HG02763 (cell line): Measurements from ENCODE around the gene BCL11B.

Experiments
- ATAC-seq: cut with Tn5 transposase; IDR thresholded peaks from one replicate; pipeline ENCODE4 v1.9.1; 2021; ENCODE audit warnings: mild to moderate bottlenecking, moderate library complexity; ENCODE audit not compliant: unreplicated experiment

The BCL11B gene

DNA sequence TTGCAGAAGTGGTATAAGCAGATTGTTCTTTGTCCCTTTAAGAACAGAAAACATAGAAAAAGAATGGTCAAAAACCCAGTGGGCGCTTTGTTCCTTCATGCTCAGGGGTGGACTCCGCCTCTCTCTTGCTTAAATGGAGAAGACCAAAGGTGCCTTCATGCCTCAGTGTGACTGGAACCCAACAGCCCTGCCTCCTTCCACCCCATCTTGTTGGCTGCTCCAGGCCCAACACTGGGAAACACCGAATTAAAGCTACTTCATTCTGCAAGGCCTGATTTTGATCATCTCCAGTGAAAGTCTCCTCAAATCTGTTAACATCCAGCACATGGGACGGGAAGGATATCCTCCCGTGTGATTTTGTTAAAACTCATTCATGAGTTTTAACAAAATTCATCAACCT is 103.7 kb downstream of the BCL11B start:
- no peak for ATAC-seq

DNA sequence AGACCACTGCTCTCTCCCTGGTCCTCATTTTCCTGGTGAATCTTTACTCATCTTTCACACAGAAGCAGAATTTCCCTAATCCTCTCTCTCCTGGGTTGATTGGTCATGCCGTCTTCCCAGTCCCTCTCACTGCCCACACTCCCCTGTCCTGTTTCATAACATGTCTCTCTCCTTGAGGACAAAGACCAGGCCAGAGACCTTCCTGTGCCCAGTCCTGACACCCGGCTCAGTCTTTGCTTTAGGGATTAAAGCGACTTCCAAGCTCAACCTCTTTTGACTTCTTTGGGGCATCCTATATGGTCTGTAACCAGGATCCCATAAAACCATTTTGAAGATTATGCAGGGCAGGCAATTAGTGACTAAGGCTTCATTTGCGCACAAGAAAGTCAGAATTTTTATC is 105.5 kb downstream of the BCL11B start:
- ATAC-seq = no peak

- ATAC-seq = no peak
Observed at GRCh38 chr14:99164712-99165111, 107.3 kb downstream of the BCL11B start.

- no peak for ATAC-seq
Observed at GRCh38 chr14:99163446-99163845, 108.6 kb downstream of the BCL11B start.

DNA sequence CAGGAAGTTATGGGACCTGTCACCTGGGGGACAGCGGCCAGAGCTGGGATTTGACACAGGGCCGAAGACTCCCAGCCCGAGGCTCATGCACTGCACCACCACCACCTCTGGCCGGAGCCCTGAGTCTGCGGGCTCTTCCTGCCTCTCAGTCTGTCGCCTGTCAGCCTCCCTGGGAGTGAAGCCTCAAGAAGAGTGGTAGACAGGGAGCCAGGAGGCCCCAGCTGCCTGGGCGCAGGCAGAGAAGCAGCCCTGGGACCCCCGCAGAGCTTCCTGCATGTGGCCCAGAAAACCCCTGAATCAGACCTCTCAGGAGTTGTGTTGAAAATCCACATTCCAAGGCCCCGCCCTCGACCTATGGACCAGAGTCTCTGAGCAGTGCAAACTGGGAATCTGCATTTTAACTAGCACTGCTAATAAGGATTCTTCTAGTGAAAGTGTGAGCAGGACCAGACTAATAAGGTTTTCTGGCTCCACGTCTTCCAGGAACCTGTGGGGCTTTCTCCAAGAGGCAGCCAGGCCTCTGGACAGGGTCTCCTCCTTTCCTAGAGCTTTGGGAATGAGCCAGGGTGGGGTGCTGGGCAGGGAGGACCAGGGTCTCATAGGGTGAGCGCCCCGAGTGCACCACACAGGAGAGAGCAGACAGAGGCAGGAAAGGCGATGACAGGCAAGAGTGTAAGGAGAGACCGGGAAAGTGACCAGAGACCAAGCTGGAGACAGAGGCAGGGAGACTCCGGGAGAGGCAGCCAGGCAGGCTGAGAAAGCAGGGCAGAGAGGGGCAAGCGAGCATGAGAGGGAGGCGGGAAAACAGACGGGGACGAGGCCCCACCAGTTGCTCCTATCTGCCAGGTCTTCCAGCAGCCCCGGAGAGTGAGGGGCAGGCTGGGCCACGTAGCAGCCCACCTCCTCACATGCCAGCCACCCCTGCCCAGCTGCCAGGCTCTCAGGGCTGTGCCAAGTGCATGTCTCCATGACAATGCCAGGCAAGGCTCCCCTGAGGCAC is 112.4 kb downstream of the BCL11B start:
- no peak for ATAC-seq

DNA sequence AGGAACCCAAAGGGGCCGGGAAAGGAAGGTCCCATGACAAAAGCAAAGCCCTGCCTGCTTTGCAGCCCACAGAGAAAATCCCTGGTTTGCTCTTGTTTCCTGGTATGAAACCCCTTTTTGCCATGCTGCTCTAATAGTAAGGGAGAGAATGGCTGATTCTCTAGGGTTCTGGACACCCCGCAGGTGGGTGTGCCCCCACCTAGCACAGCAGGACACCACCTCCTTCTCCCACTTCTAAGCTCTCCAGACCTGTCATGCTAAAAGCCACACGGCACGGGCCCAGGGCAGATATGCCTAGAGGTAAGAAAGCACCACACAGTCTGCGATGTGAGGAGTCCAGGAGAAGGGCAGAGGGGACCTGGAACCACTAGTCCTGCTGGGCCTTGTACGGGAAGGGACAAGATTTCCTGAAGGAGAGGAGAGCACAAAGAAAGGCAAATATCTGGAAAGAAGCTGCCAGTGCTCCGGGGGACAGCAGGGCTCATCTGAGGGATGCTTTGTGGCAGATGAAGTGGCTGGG is 113.3 kb downstream of the BCL11B start:
- no peak for ATAC-seq

- no peak for ATAC-seq
Observed at GRCh38 chr14:99158150-99158549, 113.8 kb downstream of the BCL11B start.

GRCh38 chr14:99157676-99158075 is 114.3 kb downstream of the BCL11B start:
- ATAC-seq = no peak

DNA sequence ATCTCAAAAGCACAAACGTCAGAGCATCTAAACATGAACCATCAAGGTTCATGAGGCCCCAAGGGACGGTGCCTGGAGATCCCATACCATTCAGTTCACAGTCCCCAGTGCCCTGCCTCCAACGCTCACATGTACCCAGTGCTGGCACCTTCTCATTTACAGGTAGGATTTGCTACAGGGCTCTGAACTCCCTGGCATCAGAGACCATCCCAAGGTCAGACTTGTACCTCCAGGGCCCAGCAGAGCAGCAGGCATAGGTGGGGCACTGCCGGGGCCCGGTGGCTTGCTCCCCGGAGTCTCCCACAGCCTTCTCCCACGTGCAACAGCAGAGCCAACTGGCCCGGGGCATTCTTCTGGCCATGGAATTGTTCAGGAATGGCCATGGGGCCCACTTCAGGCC is 114.8 kb downstream of the BCL11B start:
- ATAC-seq = no peak

GRCh38 chr14:99156814-99157213 is 115.2 kb downstream of the BCL11B start:
- ATAC-seq = no peak

DNA sequence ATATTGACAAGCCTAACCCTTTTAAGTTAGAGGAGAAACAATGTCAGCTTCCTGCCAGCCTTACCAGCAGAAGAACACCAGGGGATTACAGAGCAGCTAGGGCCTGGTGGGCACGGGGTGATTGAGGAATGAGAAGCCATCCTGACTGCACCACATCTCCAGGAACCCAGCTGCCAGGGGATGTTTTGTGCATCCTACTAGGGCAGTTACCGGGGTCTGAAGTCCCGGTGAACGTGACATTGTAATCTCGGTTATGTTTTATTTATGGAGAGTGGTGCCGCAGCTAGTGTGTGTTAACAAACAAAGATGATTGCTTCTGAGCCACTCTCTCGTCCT is 115.9 kb downstream of the BCL11B start:
- no peak for ATAC-seq

DNA sequence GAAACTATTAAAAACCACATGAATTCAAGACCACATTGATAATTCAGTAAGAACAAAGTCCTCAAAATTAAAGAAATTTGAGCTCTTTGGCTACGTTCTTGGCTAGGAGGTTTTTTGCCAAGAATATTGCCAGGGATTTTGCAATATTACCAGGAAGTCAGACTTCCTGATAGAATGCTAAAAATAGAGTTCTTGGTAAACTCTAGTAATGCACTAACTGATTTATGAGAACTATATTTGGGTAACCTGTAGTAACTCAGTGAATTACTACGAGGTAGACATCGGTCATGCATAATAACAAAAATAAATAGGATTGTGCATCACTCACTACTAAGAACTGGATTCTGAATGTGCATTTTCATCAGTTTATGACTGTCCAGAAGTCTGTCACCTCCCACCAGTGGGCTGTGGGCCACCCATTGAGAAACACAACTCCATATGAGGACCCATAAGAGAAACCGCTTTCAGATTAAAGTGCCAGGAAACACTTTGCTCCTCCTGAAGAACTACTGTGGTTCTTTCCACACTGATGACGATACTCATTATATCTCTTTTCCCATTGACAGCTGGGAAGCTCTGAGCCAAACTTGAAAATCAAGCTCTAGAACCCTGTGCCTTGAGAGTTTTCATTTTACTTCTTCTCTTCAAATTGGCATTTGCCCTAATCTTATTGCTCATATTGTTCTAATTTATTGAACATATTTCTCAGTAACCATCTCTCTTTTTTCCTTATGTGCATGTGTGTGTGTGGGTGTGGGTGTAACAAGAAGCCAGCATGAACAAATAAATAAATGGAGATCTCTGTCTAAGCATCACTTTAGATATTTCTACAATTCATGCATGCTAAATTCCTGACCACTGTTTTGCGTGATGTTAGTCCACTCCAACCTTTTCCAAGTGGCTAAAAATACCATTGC is 116.6 kb downstream of the BCL11B start:
- ATAC-seq = no peak

DNA sequence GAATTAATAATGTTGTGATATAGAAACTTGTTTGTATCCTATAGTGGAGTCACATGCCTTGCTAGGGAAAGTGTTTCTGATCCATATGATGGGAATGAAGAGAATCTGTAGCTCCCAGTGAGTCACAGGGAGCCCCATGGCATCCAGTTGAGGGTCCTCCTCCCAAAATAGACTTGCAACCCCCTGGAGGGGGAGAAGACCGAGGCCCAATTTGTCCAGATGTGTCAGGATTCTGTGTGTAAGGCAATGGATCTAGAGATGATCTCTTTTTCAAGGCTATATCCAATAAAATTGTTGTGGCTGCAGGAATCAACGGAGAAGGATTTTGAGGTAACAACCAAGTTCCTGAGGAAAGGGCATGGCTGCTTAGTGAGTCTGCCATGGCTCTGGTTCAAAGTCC is 121.8 kb downstream of the BCL11B start:
- no peak for ATAC-seq

- ATAC-seq = no peak
Observed at GRCh38 chr14:99148861-99149610, 123.0 kb downstream of the BCL11B start.

- ATAC-seq = no peak
Observed at GRCh38 chr14:99148131-99148530, 123.9 kb downstream of the BCL11B start.

DNA sequence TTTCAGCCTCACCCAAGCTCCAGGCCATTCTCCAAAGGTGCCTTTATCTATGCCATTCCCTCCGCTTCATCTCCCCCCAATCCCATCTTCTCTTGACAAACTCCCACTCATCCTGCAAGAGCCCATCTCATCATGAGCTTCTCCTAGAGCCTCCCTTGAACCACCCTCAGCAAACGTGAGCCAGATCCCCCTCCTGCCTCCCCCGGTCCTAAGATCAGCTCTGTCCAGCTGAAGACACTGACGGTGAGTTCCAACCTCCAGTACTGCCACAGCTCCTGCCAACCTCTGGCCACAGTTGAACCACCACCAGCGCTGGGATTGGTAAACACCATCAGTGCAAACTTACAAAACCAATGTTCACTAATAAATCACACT is 124.6 kb downstream of the BCL11B start:
- ATAC-seq = no peak

DNA sequence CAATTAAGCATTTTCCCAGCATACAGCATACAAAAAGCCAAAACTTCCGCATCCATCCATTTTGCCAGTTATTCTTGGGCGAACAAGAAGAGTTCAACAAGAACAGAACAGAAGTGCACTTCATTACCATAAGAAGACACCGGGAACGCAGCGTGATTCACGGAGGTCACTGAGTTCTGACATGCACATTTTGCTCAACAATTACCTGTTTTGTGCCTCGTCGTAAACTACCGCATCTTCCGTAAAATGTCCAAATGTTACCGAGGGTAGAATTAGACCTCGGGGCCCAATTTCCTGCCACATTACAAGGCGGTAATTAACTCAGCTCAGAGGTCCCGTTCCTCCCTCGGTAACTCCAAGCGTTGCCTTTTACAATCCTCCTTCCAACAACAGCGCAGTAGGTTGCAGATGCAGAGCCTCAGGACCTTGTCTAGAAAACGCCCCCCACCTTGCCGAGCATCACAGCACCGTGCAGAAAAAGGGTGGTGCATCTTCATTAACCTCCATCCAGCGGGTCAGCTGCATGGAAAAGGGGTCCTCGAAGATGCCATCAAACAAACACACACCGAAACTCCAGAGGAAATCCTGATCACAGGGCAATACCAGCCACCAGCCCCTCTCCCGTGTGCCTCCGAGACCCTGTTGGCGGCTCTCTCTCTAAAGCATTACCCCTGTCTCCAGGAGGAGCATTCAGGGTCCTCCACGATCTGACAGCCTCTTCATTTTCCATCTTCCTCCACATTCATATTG is 125.2 kb downstream of the BCL11B start:
- no peak for ATAC-seq

DNA sequence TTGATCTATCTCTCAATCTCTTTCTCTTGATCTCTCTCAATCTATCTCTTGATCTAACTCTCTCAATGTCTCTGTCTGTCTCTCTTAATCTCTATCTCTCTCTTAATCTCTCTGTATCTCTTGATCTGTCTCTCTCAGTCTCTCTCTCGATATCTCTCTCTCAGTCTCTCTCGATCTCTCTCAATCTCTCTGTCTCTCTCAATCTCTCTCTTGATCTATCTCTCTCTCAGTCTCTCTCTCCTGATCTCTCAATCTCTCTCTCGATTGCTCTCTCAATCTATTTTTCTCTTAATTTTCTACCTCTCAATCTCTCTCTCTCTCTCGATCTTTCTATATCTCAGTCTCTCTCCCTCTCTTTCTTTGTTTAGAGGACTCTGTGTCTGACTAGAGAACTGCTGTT is 126.7 kb downstream of the BCL11B start:
- ATAC-seq = no peak

DNA sequence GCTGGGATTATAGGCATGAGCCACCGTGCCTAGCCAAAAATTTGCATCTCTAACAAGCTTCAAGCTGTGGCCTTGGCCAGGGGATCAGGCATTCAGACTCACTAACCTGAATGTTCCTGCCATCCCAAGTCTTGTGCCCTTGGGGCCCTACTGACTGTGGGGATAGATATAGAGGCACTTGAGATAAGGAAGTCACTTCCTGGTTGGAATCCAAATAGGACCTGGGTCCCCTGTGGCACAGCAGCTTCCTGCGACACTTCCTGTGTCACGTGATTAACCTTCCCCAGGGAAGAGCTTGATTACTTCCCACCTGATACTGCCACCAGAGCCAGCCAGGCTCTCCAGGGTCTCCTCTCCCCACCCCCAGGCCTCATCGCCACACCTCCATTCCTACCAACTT is 128.2 kb downstream of the BCL11B start:
- ATAC-seq = no peak

DNA sequence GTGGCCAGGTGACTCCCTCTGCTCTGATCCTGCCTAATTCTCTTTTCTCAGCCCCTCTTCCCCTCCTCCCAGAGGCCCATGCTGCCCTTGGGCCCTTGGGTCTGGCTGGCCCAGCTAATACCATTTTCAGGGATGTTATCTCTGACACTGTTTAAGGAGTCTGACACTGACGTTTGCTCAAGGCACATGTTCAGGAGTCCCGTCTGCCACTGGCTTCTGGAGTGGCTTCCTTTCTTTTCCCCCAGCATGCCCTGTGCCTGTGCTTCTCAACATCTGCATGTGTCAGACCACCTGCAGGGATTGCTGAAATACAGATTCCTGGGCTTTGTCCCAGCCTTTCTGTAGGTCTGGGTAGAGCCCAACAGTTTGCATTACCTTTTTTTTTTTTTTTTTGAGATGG is 128.9 kb downstream of the BCL11B start:
- ATAC-seq = no peak
